RWPE1 (cell line): ENCODE data around the gene SEC31B.
A peak's percentile ranks its signal among the peaks of the same experiment; 100 is the strongest.

Experiments
- CTCF ChIA-PET: fragments of 350-600 bp; sonication (Branson Sonifier 250); formaldehyde crosslinking; extraction: SDS; loops from one replicate; lab custom pipeline; 2021; lab: Yijun Ruan, JAX
- POLR2A ChIA-PET: fragments of 400-600 bp; formaldehyde crosslinking; extraction: SDS; loops from one replicate; lab custom pipeline; 2020; ENCODE audit warnings: antibody characterized with exemption; ENCODE audit not compliant: low non-redundant PET; lab: Yijun Ruan, JAX
- DNase-seq: peaks from one replicate; pipeline ENCODE4 v3.0.0; 2012; ENCODE audit warnings: low spot score
- H3K27ac ChIP-seq: fragments of 450-650 bp; 2 replicates; pipeline ENCODE4 v1.5.1; 2017
- TF ChIP-seq, protein P1 (sequence below): fragments of 450-650 bp; conservative IDR thresholded peaks from 2 replicates; pipeline ENCODE4 v1.5.1; 2017; ENCODE audit warnings: low read depth, mild to moderate bottlenecking

SEC31B gene

DNA sequence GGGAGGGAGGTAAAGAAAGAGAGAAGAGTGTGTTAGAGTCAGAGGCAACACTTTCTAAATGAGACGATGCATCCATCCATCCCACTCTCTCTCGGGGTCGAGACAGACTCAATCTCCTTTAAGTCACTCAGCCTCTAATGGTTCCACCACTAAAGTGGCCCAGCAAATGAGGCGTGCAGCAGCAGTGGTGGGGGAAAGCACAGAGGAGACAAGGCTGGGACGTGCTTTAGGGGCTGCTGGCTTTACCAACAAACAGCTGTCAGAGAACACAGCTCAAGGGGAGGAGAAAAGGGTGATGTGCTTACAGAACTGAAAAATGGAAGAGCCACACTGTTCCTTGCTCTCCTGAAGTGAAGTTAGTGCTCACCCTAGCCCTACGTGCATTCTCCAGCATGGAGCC lies 4.5 kb upstream of the SEC31B start:
- CTCF ChIA-PET = interaction anchor here (0.6 to 1.2 kb wide), 3 partner anchors 13 to 348 kb away, joined by 3 to 5 read pairs (median 4); no protein-coding TSS in a partner anchor
- no peak for DNase-seq

DNA sequence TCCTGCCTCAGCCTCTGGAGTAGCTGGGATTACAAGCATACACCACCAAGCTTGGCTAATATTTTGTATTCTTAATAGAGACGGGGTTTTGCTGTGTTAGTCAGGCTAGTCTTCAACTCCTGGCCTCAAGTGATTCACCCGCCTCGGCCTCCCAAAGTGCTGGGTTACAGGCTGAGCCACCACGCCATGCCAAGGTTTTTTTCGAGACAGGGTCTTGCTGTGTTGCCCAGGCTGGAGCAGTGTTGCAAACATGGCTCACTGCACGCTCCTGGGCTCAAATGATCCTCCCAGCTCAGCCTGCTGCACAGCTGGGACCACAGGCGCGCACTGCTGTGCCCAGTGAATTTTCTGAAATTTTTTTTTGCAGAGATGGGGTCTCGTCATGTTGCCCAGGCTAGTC lies 3.3 kb upstream of the SEC31B start:
- TF ChIP-seq, protein P1, sequence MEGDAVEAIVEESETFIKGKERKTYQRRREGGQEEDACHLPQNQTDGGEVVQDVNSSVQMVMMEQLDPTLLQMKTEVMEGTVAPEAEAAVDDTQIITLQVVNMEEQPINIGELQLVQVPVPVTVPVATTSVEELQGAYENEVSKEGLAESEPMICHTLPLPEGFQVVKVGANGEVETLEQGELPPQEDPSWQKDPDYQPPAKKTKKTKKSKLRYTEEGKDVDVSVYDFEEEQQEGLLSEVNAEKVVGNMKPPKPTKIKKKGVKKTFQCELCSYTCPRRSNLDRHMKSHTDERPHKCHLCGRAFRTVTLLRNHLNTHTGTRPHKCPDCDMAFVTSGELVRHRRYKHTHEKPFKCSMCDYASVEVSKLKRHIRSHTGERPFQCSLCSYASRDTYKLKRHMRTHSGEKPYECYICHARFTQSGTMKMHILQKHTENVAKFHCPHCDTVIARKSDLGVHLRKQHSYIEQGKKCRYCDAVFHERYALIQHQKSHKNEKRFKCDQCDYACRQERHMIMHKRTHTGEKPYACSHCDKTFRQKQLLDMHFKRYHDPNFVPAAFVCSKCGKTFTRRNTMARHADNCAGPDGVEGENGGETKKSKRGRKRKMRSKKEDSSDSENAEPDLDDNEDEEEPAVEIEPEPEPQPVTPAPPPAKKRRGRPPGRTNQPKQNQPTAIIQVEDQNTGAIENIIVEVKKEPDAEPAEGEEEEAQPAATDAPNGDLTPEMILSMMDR = no peak
- CTCF ChIA-PET = interaction anchor here (0.7 to 1.3 kb wide), 3 partner anchors 10 to 40 kb away, joined by 3 to 9 read pairs (median 5); no protein-coding TSS in a partner anchor
- 0 out of 2 replicates have a peak overlapping the region, but pooled peaks have one; percentile 24 for H3K27ac ChIP-seq
- POLR2A ChIA-PET = interaction anchor here (0.7 to 1.2 kb wide), 2 partner anchors 13 to 168 kb away, joined by 3 read pairs; partner anchors contain the start of gene HIF1AN
- DNase-seq = no peak

More for the DNA sequence above, 4.5 kb upstream of the SEC31B start:
- TF ChIP-seq, protein P1 = no peak
- no peak overlapping the region for H3K27ac ChIP-seq
- POLR2A ChIA-PET = interaction anchor here (1.1 kb wide), 1 partner anchor 11 kb away, joined by 4 read pairs; the partner anchor contains the start of gene HIF1AN

DNA sequence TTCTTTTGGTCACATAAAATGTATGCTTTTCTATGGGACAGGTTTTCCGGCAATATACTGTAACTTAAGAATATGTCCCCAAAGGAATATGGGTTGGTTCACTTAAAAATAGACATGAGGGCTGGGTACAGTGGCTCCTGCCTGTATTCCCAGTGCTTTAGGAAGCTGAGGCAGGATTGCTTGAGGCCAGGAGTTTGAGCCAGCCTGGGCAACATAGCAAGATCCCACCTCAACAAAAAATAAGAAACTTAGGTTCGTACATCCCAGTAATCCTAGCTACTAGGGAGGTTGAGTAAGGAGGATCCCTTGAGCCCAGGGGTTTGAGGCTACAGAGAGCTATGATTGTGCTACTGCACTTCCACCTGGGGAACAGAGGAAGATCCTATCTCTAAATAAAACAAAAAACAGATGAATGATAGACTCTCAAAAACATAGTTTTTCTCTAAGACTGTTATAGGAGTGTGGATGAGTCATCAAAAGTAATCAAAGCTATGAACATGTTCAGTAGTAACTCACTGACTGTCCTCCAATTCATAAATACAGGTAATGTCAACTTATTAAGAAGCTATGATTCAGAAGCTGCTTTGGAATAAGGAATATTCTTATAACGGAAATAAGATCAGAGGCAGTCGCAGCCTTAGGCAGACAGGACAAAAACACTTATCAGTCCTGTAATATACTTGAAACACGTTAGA lies 2.6 kb upstream of the SEC31B start:
- TF ChIP-seq, protein P1 = no peak
- no peak overlapping the region for H3K27ac ChIP-seq
- peak; percentile 34 for DNase-seq
- CTCF ChIA-PET = interaction anchor here (0.6 to 1.3 kb wide), 3 partner anchors 11 to 88 kb away, joined by 3 read pairs; no protein-coding TSS in a partner anchor
- POLR2A ChIA-PET = interaction anchor here (1.2 kb wide), 1 partner anchor 13 kb away, joined by 3 read pairs; the partner anchor contains the start of gene HIF1AN

DNA sequence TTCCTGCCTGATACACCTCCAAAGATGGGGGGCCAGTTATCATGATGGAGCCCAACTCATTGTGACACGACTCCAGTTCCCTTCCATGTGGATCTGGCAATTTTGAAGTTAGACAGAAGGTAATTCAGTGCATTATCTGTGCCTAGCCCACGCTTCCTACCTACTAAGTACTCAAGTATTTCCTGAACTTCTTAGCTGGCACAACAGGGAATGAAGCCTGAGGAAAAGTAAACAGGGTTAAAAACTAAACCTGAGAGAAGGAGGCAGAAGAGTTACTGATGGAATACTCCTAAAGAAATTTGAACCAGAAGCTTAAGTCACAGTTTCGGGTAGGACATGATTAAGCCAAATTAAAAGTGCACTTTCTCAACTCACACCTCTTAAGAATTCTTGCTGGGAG lies 1.1 kb upstream of the SEC31B start:
- TF ChIP-seq, protein P1 = no peak
- peak; percentile 41 for DNase-seq
- peak overlapping the region; percentile 25; the same call in 1 of the 2 replicates for H3K27ac ChIP-seq
- ChIA-PET CTCF (interaction anchor here (0.6 to 1.4 kb wide), 2 partner anchors 9 to 88 kb away, joined by 3 to 6 read pairs; no protein-coding TSS in a partner anchor), POLR2A (no interaction called here)

DNA sequence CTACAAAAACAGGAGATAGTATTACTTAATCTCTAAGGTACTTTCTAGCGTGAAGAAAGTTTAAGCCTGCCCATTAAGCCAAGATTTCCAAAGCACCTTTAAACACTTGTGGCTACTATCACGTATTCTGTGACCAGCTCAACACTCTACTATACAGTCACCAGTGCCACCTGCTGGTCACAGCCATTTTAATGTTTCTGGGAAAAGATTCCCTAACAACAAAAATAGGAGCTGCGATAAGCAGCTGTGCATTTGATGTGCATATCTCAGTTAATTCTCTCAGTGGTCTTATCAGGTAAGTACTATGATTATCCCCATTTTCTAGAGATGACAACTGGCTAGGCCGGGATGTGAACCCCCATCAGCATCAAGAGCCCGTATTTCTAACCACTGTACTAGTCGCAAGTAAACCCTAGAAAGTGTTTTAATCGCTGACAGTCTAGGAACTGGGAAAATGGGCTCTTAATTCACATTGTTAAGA lies 860 bp downstream of the SEC31B start:
- no peak overlapping the region for H3K27ac ChIP-seq
- TF ChIP-seq, protein P1 = peak; percentile 78
- peak; percentile 58 for DNase-seq
- POLR2A ChIA-PET = no interaction called here
- CTCF ChIA-PET = interaction anchor here (0.5 to 2.5 kb wide), 37 partner anchors 9 to 1663 kb away, joined by 3 to 32 read pairs (median 4); partner anchors contain the start of genes HIF1AN and NDUFB8

DNA sequence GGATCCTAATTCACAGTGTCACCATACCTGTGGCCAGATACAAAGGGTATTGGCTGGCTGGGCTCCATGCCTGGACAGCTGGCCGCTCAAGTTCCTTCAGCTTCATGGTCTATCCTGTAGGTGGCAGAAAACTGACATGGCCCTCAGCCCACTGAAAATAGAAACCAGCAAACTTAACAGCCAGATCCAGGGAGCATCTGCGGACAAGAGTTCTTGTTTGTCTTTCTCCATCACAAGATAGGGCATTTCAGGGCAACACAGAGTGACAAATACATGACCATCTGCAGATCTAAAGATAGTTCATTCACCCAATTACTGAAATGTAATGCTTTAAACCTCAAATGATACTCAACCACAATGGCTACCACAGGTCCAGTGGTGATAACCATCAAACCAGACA lies 2.8 kb downstream of the SEC31B start:
- POLR2A ChIA-PET = no interaction called here
- no peak overlapping the region for H3K27ac ChIP-seq

More for the DNA sequence above, 2.8 kb downstream of the SEC31B start:
- DNase-seq = no peak
- CTCF ChIA-PET = interaction anchor here (0.6 to 1.7 kb wide), 2 partner anchors 83 to 93 kb away, joined by 4 to 5 read pairs; no protein-coding TSS in a partner anchor
- TF ChIP-seq, protein P1 = no peak
